Nephron (organoid): ENCODE data around the gene SEC22C.

Source experiments
- H3K27ac Mint-ChIP-seq, 3 experiments: 2 replicates each; pipeline ENCODE4 v1.8.0; 2020; ENCODE audit warnings: mixed read lengths in 3 of 3, mild to moderate bottlenecking in 2 of 3, moderate library complexity in 1 of 3
- H3K27me3 Mint-ChIP-seq: 2 replicates; pipeline ENCODE4 v1.8.0; 2021; ENCODE audit warnings: low read depth, mild to moderate bottlenecking, moderate library complexity, mixed read lengths
- H3K36me3 Mint-ChIP-seq: 2 replicates; pipeline ENCODE4 v1.8.0; 2020; ENCODE audit warnings: low read depth, mixed read lengths
- H3K4me1 Mint-ChIP-seq: 2 replicates; pipeline ENCODE4 v1.8.0; 2020; ENCODE audit warnings: mixed read lengths
- H3K4me3 Mint-ChIP-seq, 3 experiments: 2 replicates each; pipeline ENCODE4 v1.8.0; 2020; ENCODE audit warnings: mild to moderate bottlenecking in 3 of 3, mixed read lengths in 3 of 3, moderate library complexity in 2 of 3
- H3K9me3 Mint-ChIP-seq: 2 replicates; pipeline ENCODE4 v1.8.0; 2020; ENCODE audit warnings: mixed read lengths
- CTCF ChIP-seq, 3 experiments: fragments of 200-600 bp; sonication (generic); IDR thresholded peaks; one replicate each; pipeline ENCODE4 v1.5.0; 2021; ENCODE audit warnings: antibody characterized with exemption in 3 of 3; ENCODE audit not compliant: unreplicated experiment in 3 of 3

The SEC22C gene

GRCh38 chr3:42500091-42500490 is 81.7 kb downstream of the SEC22C start:
- peaks cover 20% of the 10 kb centered on the region for H3K4me1 Mint-ChIP-seq
- no peaks in the 10 kb centered on the region for H3K36me3 Mint-ChIP-seq
- H3K27ac Mint-ChIP-seq: no peak overlapping the region
- peak overlapping the region; percentile 21 to 86 (median 32) for H3K4me3 Mint-ChIP-seq
- TF ChIP-seq CTCF (IDR thresholded peaks at IDR 0.05; ENCODE audit: unreplicated experiment in 3 of 3): no peak
- H3K9me3 Mint-ChIP-seq: no peaks in the 10 kb centered on the region
- peaks cover 81% of the 10 kb centered on the region for H3K27me3 Mint-ChIP-seq

- Mint-ChIP-seq H3K27ac (no peak overlapping the region), H3K9me3 (no peaks in the 10 kb centered on the region), H3K27me3 (peaks cover 81% of the 10 kb centered on the region), H3K4me3 (no peak overlapping the region), H3K4me1 (peaks cover 20% of the 10 kb centered on the region), H3K36me3 (no peaks in the 10 kb centered on the region)
- TF ChIP-seq CTCF (IDR thresholded peaks at IDR 0.05; ENCODE audit: unreplicated experiment in 3 of 3): no peak
These were observed 82.3 kb downstream of the SEC22C start for GRCh38 chr3:42499478-42499871.

GRCh38 chr3:42498791-42499477 is 82.8 kb downstream of the SEC22C start:
- no peak for TF ChIP-seq CTCF (IDR thresholded peaks at IDR 0.05; ENCODE audit: unreplicated experiment in 3 of 3)
- Mint-ChIP-seq H3K36me3 (no peaks in the 10 kb centered on the region), H3K27ac (no peak overlapping the region), H3K27me3 (peaks cover 75% of the 10 kb centered on the region), H3K9me3 (no peaks in the 10 kb centered on the region), H3K4me3 (no peak overlapping the region), H3K4me1 (peaks cover 20% of the 10 kb centered on the region)

- no peak overlapping the region for H3K27ac Mint-ChIP-seq
- no peaks in the 10 kb centered on the region for H3K9me3 Mint-ChIP-seq
- H3K36me3 Mint-ChIP-seq: no peaks in the 10 kb centered on the region
- H3K4me3 Mint-ChIP-seq: no peak overlapping the region
- H3K27me3 Mint-ChIP-seq: peaks cover 66% of the 10 kb centered on the region
- H3K4me1 Mint-ChIP-seq: peaks cover 20% of the 10 kb centered on the region
- no peak for TF ChIP-seq CTCF (IDR thresholded peaks at IDR 0.05; ENCODE audit: unreplicated experiment in 3 of 3)
These were observed 83.7 kb downstream of the SEC22C start for GRCh38 chr3:42498034-42498433.
